Neural progenitor cell (in vitro differentiated cells): Measurements from ENCODE around the gene PTPN4. TPM values are rescaled to one million over a fixed set of nuclear protein-coding genes. Genes with fewer than 3 reads are reported as not detected.

Experiments used
- DNase-seq: peaks from one replicate; pipeline ENCODE4 v3.0.0-alpha.2; 2016; ENCODE audit warnings: low spot score
- H2AFZ ChIP-seq: fragments of 200-600 bp; sonication (generic); replicated peaks from 2 replicates; pipeline ENCODE4 v1.6.1; 2016; ENCODE audit warnings: antibody characterized with exemption
- H3F3A ChIP-seq: fragments of 200-600 bp; sonication (generic); 2 replicates; pipeline ENCODE4 v1.6.1; 2016; ENCODE audit warnings: antibody characterized with exemption, low read depth
- H3K27ac ChIP-seq: fragments of 200-600 bp; sonication (generic); 2 replicates; pipeline ENCODE4 v1.5.1; 2016; ENCODE audit warnings: mild to moderate bottlenecking
- H3K27me3 ChIP-seq: fragments of 200-600 bp; sonication (generic); 2 replicates; pipeline ENCODE4 v1.6.1; 2016; ENCODE audit warnings: mild to moderate bottlenecking, moderate library complexity
- H3K36me3 ChIP-seq: fragments of 200-600 bp; sonication (generic); 2 replicates; pipeline ENCODE4 v1.5.1; 2016
- H3K4me1 ChIP-seq: fragments of 200-600 bp; sonication (generic); 2 replicates; pipeline ENCODE4 v1.6.1; 2016; ENCODE audit warnings: mixed run types
- H3K4me2 ChIP-seq: fragments of 200-600 bp; sonication (generic); 2 replicates; pipeline ENCODE4 v1.6.1; 2016
- H3K4me3 ChIP-seq: fragments of 200-600 bp; sonication (generic); 2 replicates; pipeline ENCODE4 v1.5.1; 2016
- H3K79me2 ChIP-seq: fragments of 200-600 bp; sonication (generic); 2 replicates; pipeline ENCODE4 v1.6.1; 2016; ENCODE audit warnings: low read depth
- H3K9ac ChIP-seq: fragments of 200-600 bp; sonication (generic); 2 replicates; pipeline ENCODE4 v1.6.1; 2016
- H3K9me3 ChIP-seq: fragments of 200-600 bp; sonication (generic); 2 replicates; pipeline ENCODE4 v1.5.1; 2016; ENCODE audit warnings: low read depth
- H4K20me1 ChIP-seq: fragments of 200-600 bp; sonication (generic); 2 replicates; pipeline ENCODE4 v1.6.1; 2016; ENCODE audit warnings: low read depth
- H3K27ac Mint-ChIP-seq: 3 replicates; pipeline ENCODE4 v1.8.0; 2021; ENCODE audit warnings: mixed read lengths
- H3K27me3 Mint-ChIP-seq: 2 replicates; pipeline ENCODE4 v1.8.0; 2022; ENCODE audit warnings: low read depth, mild to moderate bottlenecking, inconsistent platforms, moderate library complexity, mixed read lengths; ENCODE audit not compliant: insufficient read depth
- H3K36me3 Mint-ChIP-seq: 3 replicates; pipeline ENCODE4 v1.8.0; 2021; ENCODE audit warnings: mixed read lengths
- H3K4me1 Mint-ChIP-seq: 3 replicates; pipeline ENCODE4 v1.8.0; 2021; ENCODE audit warnings: mixed read lengths
- H3K4me3 Mint-ChIP-seq: 3 replicates; pipeline ENCODE4 v1.8.0; 2021; ENCODE audit warnings: mild to moderate bottlenecking, moderate library complexity, mixed read lengths
- H3K9me3 Mint-ChIP-seq: 3 replicates; pipeline ENCODE4 v1.8.0; 2020; ENCODE audit warnings: mixed read lengths
- EZH2 ChIP-seq: fragments of 200-600 bp; sonication (generic); IDR thresholded peaks from 2 replicates; pipeline ENCODE4 v1.6.1; 2017; ENCODE audit warnings: antibody characterized with exemption, mild to moderate bottlenecking, moderate library complexity
- EZH2phosphoT487 ChIP-seq: fragments of 200-600 bp; sonication (generic); IDR thresholded peaks from 2 replicates; pipeline ENCODE4 v1.6.1; 2017; ENCODE audit warnings: antibody characterized with exemption
- total RNA-seq: library from RNA; depleted of rRNA; stranded (reverse); fragments of >200 nt; gene quantifications from 2 replicates; pipeline ENCODE4 v1.2.3, GENCODE V29; 2015; ENCODE audit warnings: low replicate concordance
- TF ChIP-seq, protein P1 (sequence below): fragments of 200-600 bp; sonication (generic); IDR thresholded peaks from 2 replicates; pipeline ENCODE4 v1.5.1; 2017; ENCODE audit warnings: antibody characterized with exemption, mild to moderate bottlenecking

Gene PTPN4
- total RNA-seq, 1 donor from 2014 or later, result 51.8 TPM

DNA sequence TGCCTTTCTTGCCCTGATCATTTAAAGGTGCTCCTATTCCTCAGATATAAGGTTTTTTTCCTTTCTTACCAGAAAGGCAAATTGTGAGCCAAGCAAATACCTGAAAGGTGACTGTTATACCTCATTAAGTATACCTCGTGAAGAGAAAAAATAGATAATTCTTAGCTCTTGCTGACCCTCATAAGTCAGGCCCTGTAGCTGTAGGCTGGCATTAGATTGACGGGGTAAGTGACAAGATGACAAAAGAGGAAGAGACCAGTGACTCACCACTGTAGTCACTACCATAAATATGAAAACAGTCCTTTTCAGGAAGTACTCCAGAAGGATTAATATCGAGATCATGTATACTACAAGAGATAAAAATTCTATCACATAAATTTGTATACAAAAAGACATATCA lies 104.6 kb downstream of the PTPN4 start:
- H3K27ac ChIP-seq, result no peak overlapping the region
- Mint-ChIP-seq H3K36me3 (peaks cover 12% of the 10 kb centered on the region), H3K27me3 (no peaks in the 10 kb centered on the region), H3K9me3 (peaks cover 2% of the 10 kb centered on the region), H3K4me3 (no peak overlapping the region), H3K27ac (no peak overlapping the region), H3K4me1 (no peaks in the 10 kb centered on the region)
- peaks cover 6% of the 10 kb centered on the region for H4K20me1 ChIP-seq
- peaks cover 47% of the 10 kb centered on the region for H3K79me2 ChIP-seq
- H3K27me3 ChIP-seq, result no peaks in the 10 kb centered on the region
- TF ChIP-seq EZH2 (no peak), EZH2phosphoT487 (no peak)
- TF ChIP-seq, protein P1, sequence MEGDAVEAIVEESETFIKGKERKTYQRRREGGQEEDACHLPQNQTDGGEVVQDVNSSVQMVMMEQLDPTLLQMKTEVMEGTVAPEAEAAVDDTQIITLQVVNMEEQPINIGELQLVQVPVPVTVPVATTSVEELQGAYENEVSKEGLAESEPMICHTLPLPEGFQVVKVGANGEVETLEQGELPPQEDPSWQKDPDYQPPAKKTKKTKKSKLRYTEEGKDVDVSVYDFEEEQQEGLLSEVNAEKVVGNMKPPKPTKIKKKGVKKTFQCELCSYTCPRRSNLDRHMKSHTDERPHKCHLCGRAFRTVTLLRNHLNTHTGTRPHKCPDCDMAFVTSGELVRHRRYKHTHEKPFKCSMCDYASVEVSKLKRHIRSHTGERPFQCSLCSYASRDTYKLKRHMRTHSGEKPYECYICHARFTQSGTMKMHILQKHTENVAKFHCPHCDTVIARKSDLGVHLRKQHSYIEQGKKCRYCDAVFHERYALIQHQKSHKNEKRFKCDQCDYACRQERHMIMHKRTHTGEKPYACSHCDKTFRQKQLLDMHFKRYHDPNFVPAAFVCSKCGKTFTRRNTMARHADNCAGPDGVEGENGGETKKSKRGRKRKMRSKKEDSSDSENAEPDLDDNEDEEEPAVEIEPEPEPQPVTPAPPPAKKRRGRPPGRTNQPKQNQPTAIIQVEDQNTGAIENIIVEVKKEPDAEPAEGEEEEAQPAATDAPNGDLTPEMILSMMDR, result no peak
- H3K36me3 ChIP-seq, result no peaks in the 10 kb centered on the region
- no peak overlapping the region for H2AFZ ChIP-seq
- peaks cover 4% of the 10 kb centered on the region for H3K9me3 ChIP-seq
- no peak overlapping the region for H3K9ac ChIP-seq
- H3K4me2 ChIP-seq, result no peak overlapping the region
- H3F3A ChIP-seq, result no peaks in the 10 kb centered on the region
- no peak for DNase-seq
- no peak overlapping the region for H3K4me3 ChIP-seq
- H3K4me1 ChIP-seq, result no peaks in the 10 kb centered on the region

DNA sequence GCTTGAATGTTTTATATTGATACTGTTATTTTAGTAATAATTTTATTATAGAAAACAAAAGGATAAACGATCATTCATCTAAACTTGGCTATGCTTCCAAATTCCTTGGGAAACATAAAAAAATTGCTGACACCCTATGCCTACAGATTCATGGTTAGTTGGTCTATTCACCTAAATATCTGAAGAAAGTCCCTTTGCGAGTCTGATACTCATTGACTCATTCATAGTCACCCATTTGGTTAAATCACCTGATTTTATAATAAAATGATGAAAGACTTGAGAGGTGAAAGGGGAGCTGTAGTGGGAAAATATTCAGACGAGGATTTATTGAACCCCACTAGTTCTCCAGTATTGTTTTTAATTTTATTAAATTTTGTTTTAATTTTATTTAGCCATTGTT lies 112.0 kb downstream of the PTPN4 start:
- no peak for DNase-seq
- Histone ChIP-seq H3K4me3 (no peak overlapping the region), H3K79me2 (peaks cover 20% of the 10 kb centered on the region), H3K27ac (no peak overlapping the region), H3K9me3 (peaks cover 4% of the 10 kb centered on the region), H3K4me1 (peaks cover 7% of the 10 kb centered on the region), H3F3A (no peaks in the 10 kb centered on the region), H2AFZ (no peak overlapping the region), H4K20me1 (peaks cover 7% of the 10 kb centered on the region), H3K27me3 (no peaks in the 10 kb centered on the region), H3K9ac (no peak overlapping the region), H3K36me3 (no peaks in the 10 kb centered on the region), H3K4me2 (no peak overlapping the region)
- Mint-ChIP-seq H3K36me3 (peaks cover 5% of the 10 kb centered on the region), H3K4me3 (no peak overlapping the region), H3K9me3 (no peaks in the 10 kb centered on the region), H3K27ac (no peak overlapping the region), H3K4me1 (no peaks in the 10 kb centered on the region), H3K27me3 (no peaks in the 10 kb centered on the region)
- TF ChIP-seq EZH2 (no peak), EZH2phosphoT487 (no peak)
- TF ChIP-seq, protein P1, result no peak

DNA sequence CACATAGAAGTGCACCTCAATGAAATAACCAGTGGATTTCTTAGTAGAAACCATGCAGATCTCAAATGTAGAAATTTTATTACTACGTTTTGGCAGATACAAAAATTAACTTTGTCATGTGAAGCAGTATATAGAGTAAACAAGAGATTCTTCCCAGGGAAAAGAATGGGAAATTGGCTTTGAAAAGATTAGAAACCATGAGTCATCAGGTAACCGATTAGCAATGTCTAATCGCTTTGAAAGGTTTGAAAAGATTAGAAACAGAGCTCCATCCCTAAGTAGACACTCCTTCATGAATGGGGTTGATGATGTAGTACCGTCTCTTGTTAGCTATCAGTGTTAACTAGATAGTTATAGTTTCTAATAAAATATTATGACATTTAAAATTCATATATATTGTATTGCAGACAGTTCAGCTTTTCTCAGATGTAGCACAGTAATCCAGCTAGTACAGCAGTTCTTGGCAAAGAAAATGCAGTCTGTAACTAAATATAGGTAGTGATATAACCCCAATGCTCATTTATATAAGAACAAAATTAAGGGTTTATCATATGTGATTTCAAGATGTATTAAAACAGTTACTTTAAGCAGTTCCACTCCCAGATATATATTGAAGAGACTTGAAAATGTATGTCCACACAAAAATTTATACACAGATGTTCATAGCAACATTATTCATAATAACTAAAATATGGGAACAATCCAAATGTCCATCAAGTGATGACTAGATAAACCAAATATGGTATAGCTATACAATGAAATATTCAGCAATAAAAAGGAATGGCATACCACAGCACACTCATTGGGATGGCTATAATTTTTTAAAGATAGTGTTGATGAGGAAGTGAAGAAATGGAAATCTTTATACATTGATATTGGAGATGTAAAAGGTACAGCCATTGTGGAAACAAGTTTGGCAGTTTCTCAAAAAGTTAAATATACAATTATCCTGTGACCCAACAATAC lies 113.9 kb downstream of the PTPN4 start:
- no peak overlapping the region for H3K4me3 Mint-ChIP-seq
- no peak for DNase-seq
- Histone ChIP-seq H3K9ac (no peak overlapping the region), H3K9me3 (no peaks in the 10 kb centered on the region), H3K27ac (no peak overlapping the region), H2AFZ (no peak overlapping the region), H3K79me2 (peaks cover 20% of the 10 kb centered on the region), H3K4me2 (no peak overlapping the region), H3F3A (no peaks in the 10 kb centered on the region), H3K4me3 (no peak overlapping the region), H3K36me3 (no peaks in the 10 kb centered on the region), H3K27me3 (no peaks in the 10 kb centered on the region), H4K20me1 (peaks cover 7% of the 10 kb centered on the region), H3K4me1 (peaks cover 7% of the 10 kb centered on the region)
- no peaks in the 10 kb centered on the region for H3K27me3 Mint-ChIP-seq
- no peaks in the 10 kb centered on the region for H3K4me1 Mint-ChIP-seq
- TF ChIP-seq EZH2phosphoT487 (no peak), EZH2 (no peak)
- TF ChIP-seq, protein P1, result no peak
- peaks cover 2% of the 10 kb centered on the region for H3K36me3 Mint-ChIP-seq
- H3K9me3 Mint-ChIP-seq, result no peaks in the 10 kb centered on the region
- H3K27ac Mint-ChIP-seq, result no peak overlapping the region
